ENCODE results near the gene PLRG1. TPM values are rescaled to one million over a fixed set of nuclear protein-coding genes. Genes with fewer than 3 reads are reported as not detected.

Gene PLRG1
- total and polyA plus RNA-seq, 2 of the 8 experiments (the other 6 are each of a cell fraction or from before 2014, with no cell fraction given) = 63.5 to 108 TPM

- H3K27me3 ChIP-seq (replicated peaks in 1 of 4; ENCODE audit: control insufficient read depth in 3 of 4, extremely low read depth in 1 of 4, insufficient read depth in 3 of 4, low read length in 3 of 4) = peaks cover 13 to 14% (median 13%) of the 10 kb centered on the region in 4 experiments
- FAIRE-seq = no peak
These were observed 65.0 kb downstream of the PLRG1 start for GRCh38 chr4:154485127-154485773.

More at GRCh38 chr4:154485127-154485773, 65.0 kb downstream of the PLRG1 start:
- H3K9ac ChIP-seq (replicated peaks in 1 of 4; ENCODE audit: extremely low read depth in 1 of 4, low read depth in 3 of 4, low read length in 3 of 4) = no peak overlapping the region
- no peak overlapping the region for H2BK120ac ChIP-seq (replicated peaks; ENCODE audit: low read depth, low read length)
- CTCF ChIA-PET (ENCODE audit: partially characterized antibody) = interaction anchor here (0.6 to 1.6 kb wide), 6 partner anchors 14 to 589 kb away, joined by 3 to 6 read pairs (median 3); no protein-coding TSS in a partner anchor
- H3K4me1 ChIP-seq (replicated peaks in 1 of 4; ENCODE audit: control insufficient read depth in 3 of 4, insufficient read depth in 4 of 4, low read length in 3 of 4) = peaks cover 0 to 3% (median 0%) of the 10 kb centered on the region in 4 experiments; a peak in 1 of 7 replicates
- no peak overlapping the region for H3K14ac ChIP-seq (ENCODE audit: insufficient read length)
- H2BK15ac ChIP-seq (ENCODE audit: low read length) = no peak overlapping the region
- no peak overlapping the region for H3K4me3 ChIP-seq (ENCODE audit: extremely low read depth in 1 of 4, insufficient read depth in 2 of 4, low read depth in 3 of 4, low read length in 4 of 4)
- H3K18ac ChIP-seq (ENCODE audit: extremely low read depth, low read length) = no peak overlapping the region
- H4K20me1 ChIP-seq (replicated peaks in 1 of 2; ENCODE audit: control insufficient read depth in 1 of 2, insufficient read depth in 2 of 2, low read length in 2 of 2) = no peaks in the 10 kb centered on the region
- H2AFZ ChIP-seq (ENCODE audit: low read length) = no peak overlapping the region
- H4K8ac ChIP-seq (ENCODE audit: extremely low read depth, insufficient read depth, low read length) = no peak overlapping the region
- no peak overlapping the region for H3K4ac ChIP-seq (replicated peaks; ENCODE audit: insufficient read length, low read depth, low read length)
- H2BK12ac ChIP-seq (ENCODE audit: low read depth, low read length) = no peak overlapping the region
- 64% methylated on average over 4 of the region's 4 CpGs; no CpG with 5 or more reads in 1 of the 2 experiments for WGBS, 2 experiments (ENCODE audit: extremely low coverage in 1 of 2, insufficient coverage in 1 of 2, insufficient read length in 1 of 2, insufficient replicate concordance in 2 of 2, low coverage in 1 of 2, low lambda C conversion rate in 2 of 2, missing lambda C conversion rate in 1 of 2)
- no peak overlapping the region for H4K91ac ChIP-seq (replicated peaks; ENCODE audit: insufficient read length, low read length)
- DNase-seq (ENCODE audit: low read depth in 1 of 2, low spot score in 2 of 2) = no peak
- no peaks in the 10 kb centered on the region for H3K79me2 ChIP-seq (ENCODE audit: control insufficient read depth in 1 of 2, insufficient read depth in 2 of 2, low read length in 2 of 2)
- H3K56ac ChIP-seq (replicated peaks; ENCODE audit: insufficient read length, low read depth, low read length) = no peak overlapping the region
- no peak overlapping the region for H4K5ac ChIP-seq (ENCODE audit: insufficient read length, low read depth, low read length)
- H3K4me2 ChIP-seq (ENCODE audit: insufficient read depth in 1 of 2, low read depth in 2 of 2, low read length in 2 of 2) = no peak overlapping the region
- no peak for TF ChIP-seq NANOG (IDR thresholded peaks at IDR 0.05; ENCODE audit: insufficient read depth, low read depth, low read length, poor library complexity, severe bottlenecking)
- H3K36me3 ChIP-seq (ENCODE audit: control insufficient read depth in 2 of 4, insufficient read depth in 4 of 4, low read length in 3 of 4) = no peaks in the 10 kb centered on the region; a peak in 1 of 8 replicates
- no peak overlapping the region for H3K27ac ChIP-seq (ENCODE audit: low read depth, low read length)
- H3K79me1 ChIP-seq (ENCODE audit: low read depth, low read length) = no peaks in the 10 kb centered on the region
- H3K9me3 ChIP-seq (ENCODE audit: insufficient read depth in 2 of 2, low read depth in 1 of 2, low read length in 1 of 2) = peaks cover 0 to 9% of the 10 kb centered on the region in 2 experiments; a peak in 1 of 4 replicates
- H3K23me2 ChIP-seq (ENCODE audit: low read depth, low read length) = peaks cover under 1% of the 10 kb centered on the region; the same call in 1 of the 2 replicates
- POLR2A ChIA-PET (ENCODE audit: partially characterized antibody) = no interaction called here
- no peak overlapping the region for H3K23ac ChIP-seq (ENCODE audit: insufficient read length)
- no peak overlapping the region for H2AK5ac ChIP-seq (ENCODE audit: low read depth, low read length)
- no peak overlapping the region for H2BK20ac ChIP-seq (ENCODE audit: low read length)
- no peak overlapping the region for H2BK5ac ChIP-seq (ENCODE audit: low read depth, low read length)

Small RNA genes within 50 kb of the gene (small RNA-seq; reads per million reads assigned to genes)
- gene RNU6-1285P (ENCODE audit: insufficient read depth) = not detected

Other genes with a start within 250 kb of the PLRG1 start
- 1.8 and 2.6 TPM in 2 replicates for gene DCHS2, start 58.6 kb downstream of the PLRG1 start, total RNA-seq (2021; fragmentation: NEBNext Ultra II Directional; extraction: Animal tissue kit (Norgen Biotek cat#: 25700))
- gene DCHS2, start 58.6 kb downstream of the PLRG1 start, polyA plus RNA-seq (2011; rRNA removed) = 0.54 and 1.1 TPM in 2 replicates
- gene FGB, start 12.6 kb upstream of the PLRG1 start, total RNA-seq (2021; fragmentation: NEBNext Ultra II Directional; extraction: Animal tissue kit (Norgen Biotek cat#: 25700)) = not detected in 2 replicates
- not detected in 2 replicates for gene FGB, start 12.6 kb upstream of the PLRG1 start, polyA plus RNA-seq (2011; rRNA removed)
- gene FGA, start 40.3 kb upstream of the PLRG1 start, total RNA-seq (2021; fragmentation: NEBNext Ultra II Directional; extraction: Animal tissue kit (Norgen Biotek cat#: 25700)) = not detected in 2 replicates
- gene FGA, start 40.3 kb upstream of the PLRG1 start, polyA plus RNA-seq (2011; rRNA removed) = not detected in 2 replicates
- not detected in 2 replicates for gene FGG, start 62.3 kb upstream of the PLRG1 start, total RNA-seq (2021; fragmentation: NEBNext Ultra II Directional; extraction: Animal tissue kit (Norgen Biotek cat#: 25700))
- not detected in 2 replicates for gene FGG, start 62.3 kb upstream of the PLRG1 start, polyA plus RNA-seq (2011; rRNA removed)
- 10.3 and 10.6 TPM in 2 replicates for gene LRAT, start 193.6 kb upstream of the PLRG1 start, total RNA-seq (2021; fragmentation: NEBNext Ultra II Directional; extraction: Animal tissue kit (Norgen Biotek cat#: 25700))
- 4.3 and 4.5 TPM in 2 replicates for gene LRAT, start 193.6 kb upstream of the PLRG1 start, polyA plus RNA-seq (2011; rRNA removed)
- 0.29 and 0.54 TPM in 2 replicates for gene RBM46, start 230.9 kb upstream of the PLRG1 start, total RNA-seq (2021; fragmentation: NEBNext Ultra II Directional; extraction: Animal tissue kit (Norgen Biotek cat#: 25700))
- gene RBM46, start 230.9 kb upstream of the PLRG1 start, polyA plus RNA-seq (2011; rRNA removed) = 0.06 and 0.12 TPM in 2 replicates

Data from H1 (cell line).